GF-D8 (cell line): ENCODE results near the gene DDX10.

Experiments
- DNase-seq: peaks from one replicate; lab custom pipeline; 2025; lab: John Stamatoyannopoulos, UW

Gene DDX10

DNA sequence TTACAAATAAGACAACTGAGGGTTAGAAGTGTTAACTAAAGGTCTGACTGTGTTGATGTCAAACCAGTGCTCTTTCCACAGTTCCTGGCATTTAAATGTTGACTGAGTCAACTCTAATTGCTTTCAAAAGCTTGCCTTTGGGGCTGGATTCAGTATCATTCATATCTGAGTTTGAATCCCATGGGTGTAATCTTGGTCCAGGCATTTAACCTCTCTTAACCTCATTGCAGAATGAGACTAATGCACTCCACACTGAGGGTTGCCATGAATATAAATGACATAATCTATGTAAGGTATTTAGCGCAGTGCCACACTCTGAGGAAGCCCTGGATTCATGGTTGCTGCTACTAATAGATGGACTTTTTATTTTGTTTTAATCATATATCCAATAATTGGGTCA, 274.3 kb downstream of the DDX10 start:
- DNase-seq: no peak

DNA sequence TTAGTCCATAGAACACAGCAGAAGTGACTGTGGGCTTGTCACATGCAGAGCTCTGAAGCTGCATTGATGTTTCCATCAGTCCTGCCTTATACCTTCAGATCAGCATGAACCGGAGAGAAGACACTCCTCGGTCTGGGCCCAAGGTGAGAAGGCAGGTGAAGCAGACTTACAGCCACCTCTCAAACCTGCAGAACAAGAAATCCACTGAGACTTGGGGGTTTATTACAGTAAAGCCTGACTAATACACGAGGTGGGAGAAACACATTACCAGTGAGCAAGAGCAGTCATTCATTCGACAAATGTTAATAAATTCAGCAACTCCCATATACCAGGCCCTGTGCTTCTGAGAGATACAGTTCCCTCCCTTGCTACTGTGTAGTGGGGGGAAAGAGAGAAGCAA, 279.0 kb downstream of the DDX10 start:
- no peak for DNase-seq

DNA sequence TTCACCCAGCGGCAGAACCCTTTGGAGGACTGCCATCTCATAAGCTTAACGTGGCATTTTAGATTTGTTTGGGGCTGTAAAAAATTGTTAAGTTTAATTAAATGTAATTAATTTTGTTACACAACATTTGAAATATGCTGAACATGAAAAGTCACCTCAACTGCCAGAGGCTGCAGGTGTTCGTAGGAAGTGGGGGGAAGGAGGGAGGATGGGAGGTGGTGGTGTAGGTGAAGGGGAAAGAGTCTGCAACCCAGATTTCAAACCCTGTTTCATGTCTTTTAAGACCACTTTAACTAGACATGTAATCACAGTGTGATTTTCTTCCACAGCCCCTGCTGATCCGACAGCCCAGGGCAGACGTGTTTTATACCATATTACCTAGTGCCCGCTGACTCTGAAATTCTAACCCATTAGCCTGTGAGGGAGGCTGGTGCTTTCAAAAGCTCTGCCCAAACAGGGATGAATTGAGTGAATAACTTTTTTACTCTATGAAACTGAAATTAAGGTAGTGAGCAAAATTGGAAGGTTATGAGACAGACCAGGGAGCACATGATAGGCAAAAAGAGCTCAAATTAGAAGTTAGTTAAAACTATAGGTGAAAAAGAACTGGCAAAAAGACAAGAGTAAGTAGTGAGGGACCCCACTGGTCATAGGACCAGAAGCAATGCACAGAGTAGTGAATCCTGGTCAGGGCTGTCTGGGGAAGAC, 279.8 kb downstream of the DDX10 start:
- no peak for DNase-seq

DNA sequence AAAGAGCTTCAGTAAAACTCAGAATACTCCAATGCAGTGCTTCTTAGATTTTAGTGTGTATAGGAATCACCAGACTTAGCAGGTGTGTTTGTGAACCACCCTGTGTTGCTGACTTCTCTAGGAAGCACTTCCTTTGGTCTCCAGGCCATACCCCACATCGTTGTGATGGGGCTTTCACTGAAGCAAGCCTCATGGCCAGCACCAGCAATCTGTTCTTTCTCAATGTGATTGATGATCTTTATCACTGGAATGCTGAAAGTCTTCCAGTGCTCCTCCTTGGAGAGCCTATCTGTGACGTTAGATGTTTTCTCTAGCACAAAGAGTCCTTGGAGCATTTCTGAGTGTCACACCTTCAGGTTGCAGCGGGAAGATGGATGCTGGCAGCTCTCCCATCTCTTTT, 280.5 kb downstream of the DDX10 start:
- DNase-seq: no peak

DNA sequence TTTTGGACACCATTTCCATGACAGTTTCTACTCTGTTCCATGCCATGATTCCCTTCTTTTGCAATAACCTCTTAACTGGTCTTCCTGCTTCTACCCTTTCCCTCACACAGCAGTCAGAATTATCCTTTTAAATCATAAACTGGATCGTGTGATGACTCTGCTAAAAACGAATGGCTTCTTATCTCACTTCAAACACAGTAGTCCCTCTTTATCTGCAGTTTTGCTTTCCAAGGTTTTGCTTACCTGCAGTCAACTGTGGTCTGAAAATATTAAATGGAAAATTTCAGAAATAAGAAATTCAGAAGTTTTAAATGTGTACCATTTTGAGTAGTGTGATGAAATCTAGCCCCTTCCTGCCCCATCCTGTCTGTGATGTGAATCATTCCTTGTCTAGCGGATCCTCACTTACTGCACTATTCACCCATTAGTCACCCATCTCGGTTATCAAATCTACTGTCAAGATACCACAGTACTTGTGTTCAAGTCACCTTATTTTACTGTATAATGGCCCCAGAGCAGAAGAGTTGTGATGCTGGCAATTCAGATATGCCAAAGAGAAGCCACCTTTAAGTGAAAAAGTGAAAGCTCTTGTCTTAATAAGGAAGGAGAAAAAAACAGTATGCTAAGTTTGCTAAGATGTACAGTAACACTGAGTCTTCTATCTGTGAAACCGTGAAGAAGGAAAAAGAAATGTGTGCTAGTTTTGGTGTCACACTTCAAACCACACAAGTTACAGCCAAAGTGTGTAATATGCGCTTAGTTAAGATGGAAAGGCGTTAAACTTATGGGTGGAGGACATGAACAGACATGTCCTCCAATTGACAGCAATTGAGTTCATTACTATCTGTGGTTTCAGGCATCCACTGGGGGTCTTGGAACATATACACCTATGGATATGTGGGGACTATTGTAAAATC, 283.0 kb downstream of the DDX10 start:
- DNase-seq: no peak

DNA sequence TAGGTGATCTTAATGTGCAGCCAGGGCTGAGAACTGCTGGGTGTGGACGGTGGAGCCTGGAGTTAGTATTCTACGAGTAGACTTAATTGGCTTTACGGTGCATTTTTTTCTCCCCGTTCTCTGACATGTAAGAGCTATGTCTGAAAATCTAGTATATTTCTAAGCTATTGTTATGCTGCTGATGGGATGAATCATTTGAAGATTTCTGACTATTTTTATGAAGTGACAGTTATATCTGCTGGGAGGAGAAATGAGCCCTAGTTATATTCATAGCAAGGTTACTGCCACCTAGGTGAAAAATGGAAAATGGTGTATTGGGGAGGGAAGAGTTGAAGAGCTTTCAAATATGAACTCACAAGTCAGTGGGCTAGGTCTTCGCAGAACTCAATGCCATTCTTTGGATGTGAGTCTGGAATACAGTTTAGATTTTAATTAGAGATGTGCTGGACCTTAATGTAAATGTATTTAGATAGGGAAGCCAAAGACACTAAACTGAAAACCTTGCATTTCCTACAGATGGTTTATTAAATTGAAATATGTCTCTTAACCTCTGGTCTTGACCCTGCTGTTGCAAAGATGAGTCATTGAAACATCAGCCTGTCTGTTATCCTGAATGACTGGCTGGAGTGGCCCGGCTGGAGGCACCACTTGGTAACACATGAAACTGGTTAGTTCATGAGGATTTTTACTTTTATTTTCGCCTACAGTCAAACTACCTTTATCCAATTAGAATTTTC, 293.7 kb downstream of the DDX10 start:
- no peak for DNase-seq

DNA sequence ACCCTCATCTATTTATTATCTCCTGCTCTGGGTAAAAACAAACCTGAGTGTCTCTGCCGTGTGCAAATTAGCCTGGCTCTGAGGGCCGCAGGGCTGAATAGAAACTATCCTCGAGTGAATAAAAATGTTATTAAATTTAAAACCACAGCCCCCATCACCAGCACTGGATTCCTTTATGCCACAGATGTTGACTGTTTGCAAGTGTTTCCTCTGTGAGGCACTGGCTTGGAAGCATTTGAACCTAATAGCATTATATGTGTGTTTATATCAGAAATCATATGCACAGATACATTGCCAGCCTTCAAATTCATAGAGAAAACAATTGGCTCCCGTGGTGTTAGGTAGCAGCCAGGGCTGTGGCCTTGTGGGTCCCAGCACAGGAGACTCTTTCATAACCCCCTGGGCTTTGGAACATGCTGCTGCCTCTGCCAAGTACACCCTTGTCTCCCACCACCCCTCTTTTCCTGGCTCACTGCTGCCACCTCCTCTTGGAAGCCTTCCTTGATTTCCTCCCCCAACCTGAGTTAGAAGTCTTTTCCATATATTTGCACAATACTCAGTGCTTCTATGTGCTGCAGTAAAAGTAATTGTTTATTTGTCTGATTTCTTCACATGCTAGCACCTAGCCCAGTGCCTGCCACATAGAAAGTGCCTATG, 294.4 kb downstream of the DDX10 start:
- DNase-seq: no peak

DNA sequence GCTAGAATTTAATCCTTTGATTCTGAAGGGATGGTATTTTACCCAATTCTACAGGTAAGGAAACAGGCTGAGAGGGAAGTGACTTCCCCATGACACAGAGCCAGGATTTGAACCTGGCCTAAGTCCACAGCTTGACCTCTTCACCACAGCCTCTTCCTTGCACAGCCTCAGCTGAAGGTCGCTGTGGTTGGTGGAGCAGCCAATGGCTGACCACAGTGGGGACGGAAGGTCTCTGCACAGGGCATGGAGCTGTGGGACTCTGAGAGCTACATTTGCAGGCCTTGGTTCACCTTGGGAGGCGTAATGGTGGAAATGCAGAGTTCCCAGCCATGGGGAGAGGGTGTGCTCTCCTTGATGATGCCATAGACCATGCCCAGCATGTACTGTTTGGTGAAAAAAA, 295.0 kb downstream of the DDX10 start:
- DNase-seq: no peak

DNA sequence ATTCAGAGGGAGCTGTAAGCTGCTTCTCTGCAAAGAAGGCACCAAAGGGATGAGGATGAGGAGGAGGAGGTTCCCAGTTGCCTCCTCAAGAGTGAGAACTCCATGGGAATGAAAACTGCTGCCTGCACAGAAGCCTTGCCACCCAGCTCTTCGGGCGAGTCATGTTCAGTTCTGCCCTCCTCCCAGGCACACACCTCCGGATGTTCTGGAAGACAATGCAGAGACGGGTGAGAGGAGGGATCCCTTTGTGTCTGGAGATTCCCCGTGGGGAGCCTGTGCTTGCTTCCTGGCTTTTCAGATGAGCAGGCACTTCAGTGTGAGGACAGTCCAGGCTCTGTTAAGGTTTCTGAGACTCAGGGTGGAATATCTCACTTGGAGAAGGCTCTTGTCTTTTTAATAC, 295.6 kb downstream of the DDX10 start:
- no peak for DNase-seq

DNA sequence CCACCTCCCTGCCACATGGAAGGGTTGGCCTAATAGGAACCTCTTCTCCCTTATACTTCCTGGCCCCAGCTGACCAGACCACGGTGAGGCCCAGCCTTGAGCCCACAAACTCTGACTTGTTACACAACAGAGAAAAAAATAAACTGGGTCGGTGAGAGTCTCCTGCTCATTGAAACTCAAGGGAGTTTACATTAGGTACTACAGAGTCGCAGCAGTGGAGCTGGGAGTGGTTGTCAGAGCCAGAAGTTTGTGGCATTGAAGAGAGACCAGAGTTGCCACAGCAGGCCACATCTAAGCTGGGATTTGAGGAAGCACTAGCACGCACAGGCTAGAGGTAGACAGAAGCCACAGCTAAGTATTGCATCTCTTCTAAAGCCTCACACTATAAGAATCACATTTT, 296.2 kb downstream of the DDX10 start:
- no peak for DNase-seq

DNA sequence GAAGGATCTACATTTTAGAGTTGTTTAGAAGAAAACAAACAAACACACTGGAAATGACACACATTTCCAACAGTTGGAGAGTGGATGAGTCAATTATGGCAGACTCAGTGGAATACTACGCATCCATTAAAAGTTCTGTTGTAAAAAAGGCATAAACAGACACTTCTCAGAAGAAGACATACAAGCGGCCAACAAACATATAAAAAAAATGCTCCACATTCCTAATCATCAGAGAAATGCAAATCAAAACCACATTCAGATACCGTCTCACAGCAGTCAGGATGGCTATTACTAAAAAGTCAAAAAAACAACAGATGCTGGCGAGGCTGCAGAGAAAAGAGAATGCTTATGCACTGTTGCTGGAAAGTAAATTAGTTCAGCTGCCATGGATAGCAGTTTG, 298.2 kb downstream of the DDX10 start:
- DNase-seq: no peak

DNA sequence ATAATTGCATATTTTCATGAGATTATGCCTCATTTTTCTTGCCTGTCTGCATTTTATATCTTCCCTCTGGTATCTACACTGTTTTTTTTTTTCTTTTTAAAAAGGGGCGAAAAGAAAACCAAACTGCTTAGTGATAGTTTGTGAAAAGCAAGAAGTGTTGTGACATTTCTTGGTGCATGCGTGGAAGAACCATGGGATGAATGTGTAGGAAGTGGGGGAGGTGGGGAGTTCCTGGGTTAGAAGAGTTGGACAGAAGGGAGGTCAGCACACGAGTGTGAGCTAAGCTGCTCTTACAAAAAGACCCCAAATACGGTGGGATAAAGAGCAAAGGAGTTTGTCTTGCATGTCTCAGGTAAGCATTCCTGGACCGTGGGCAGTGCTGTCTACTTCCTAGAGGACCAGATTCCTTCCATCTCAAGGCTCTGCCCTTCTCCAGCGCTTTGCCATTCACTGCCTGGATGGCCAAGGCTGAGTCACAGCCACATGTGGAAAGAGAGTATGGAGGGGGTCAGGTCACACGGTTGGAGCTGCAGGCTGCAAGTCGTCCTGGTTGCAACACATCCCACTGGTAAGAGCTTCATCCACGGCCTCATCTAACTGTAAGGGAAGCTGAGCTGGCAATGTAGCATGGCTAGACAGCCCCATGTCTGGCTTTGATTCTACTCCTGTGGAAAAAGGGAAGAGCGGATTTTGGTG, 300.6 kb downstream of the DDX10 start:
- DNase-seq: no peak

DNA sequence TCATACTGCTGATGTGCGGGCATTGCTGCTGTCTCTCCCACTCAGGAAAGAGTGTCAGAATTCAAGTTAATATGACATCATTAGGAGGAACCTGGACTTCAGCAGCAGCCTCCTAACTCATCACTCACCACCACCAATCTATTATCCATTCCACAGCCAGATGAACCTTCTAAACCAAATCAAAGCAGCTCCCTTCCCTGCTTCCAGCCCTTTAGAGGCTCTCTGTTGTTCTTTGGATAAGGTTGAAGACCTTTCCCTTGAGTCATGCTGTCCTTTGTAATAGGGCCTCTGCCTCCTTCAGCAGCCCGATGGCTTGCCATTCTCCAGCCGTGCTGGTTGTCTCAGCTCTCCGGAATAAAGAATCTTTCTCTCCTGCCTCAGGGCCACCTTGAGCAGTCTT, 301.3 kb downstream of the DDX10 start:
- DNase-seq: no peak

DNA sequence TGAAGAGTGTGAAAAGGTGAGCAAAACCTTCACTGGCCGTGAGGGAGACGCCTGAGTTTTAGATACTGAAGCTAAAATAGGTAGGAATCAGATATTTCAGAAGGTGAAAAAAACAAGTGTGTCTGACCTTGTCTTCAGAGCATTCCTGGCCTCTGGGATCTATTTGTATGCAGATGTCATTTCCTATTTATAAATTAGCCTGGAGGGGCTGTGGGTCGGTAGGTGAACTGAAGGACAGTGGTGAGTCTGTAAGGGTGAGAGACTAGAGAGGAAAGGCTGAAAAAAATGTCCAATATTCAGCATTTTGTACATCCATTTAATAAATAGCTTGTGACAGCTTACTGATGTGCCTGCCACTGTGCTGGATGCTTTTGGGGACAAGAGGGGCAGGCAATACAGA, 302.1 kb downstream of the DDX10 start:
- DNase-seq: no peak

DNA sequence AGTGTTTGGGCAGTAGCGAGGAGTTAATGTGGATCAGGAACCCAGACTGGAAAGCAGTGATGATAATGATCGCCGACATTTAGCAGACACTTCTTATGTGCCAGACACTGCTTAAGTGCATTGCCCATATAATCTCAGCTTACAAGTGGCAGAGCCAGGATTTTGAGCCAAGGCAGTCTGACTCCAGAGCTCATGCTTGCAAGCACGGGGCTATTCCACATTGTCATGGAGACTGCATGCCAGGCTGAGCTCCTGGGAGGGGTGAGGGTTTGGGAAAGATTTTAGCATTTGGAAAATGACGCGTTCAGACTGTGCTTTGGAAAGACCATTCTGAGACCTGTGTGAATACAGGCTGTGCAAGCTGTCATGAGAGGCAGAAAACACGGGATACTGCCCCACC, 302.7 kb downstream of the DDX10 start:
- no peak for DNase-seq

DNA sequence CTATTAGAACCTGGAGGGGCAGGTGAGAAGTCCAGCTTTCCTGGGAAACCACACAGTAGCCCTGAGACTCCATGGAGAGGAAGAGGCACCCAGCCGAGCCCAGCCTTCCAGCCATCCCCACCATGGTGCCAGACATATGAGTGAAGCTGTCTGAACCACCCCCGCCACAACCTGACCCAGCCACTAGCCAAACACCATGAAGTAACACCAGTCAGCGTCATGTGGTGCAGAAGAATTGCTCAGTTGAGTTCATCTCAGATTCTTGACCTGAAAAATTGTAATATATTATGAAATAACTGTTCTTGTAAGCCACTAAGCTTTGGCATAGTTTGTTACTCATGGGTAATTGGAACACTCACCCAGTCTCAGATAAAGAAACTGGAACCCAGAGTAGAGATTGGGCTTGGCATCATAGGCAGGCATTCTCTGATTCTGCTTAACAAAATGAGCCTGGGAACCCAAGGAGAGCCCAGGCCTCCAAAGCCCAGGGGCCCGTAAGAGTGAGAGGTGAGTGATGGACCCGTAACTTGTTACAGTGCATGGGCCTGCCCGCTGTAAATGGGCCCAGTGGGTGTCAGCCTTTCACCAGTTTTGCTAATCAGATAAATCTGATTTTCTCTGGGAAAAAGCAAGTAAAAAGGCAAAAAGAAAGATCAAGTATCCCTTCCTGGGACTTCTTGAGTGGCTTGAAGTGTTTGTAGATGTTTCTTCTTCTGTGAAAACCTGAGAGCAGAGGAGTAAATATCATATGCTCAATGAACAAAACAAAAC, 305.5 kb downstream of the DDX10 start:
- no peak for DNase-seq

DNA sequence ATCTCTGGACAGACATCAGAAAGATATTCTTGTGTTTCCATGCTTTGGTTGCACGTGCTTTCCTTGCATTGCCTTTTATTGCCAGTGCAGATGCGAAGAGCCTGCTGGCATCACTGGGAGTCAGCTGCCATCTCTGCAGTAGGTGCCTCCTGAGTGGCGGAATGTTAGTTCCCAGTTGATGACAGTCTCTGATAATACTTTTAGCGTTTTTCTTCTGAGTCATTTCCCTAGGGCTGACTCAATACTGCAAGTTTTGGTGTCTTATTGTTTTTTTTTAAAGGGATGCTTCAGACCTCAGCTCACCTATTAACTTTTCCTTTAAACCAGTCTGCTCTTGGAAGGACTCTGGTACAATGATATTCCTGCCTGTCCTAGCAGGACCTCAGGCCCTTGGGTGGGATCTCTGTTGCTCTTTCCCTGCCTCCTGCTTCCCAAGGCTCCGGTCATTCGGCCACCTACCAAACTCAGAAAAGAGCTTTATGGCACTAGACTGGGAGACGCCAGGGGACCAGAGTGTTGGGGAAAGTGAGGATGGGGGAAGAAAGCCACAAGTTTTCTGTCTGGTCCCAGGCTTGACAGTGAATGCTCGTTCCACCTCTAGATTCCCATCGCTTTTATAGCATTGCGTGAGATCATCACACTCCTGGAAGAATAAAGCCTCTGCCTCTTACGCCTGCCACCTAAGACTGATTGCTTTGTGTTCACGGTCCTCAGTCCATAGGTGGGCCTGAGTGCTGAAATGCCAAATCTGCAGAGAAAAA, 308.7 kb downstream of the DDX10 start:
- no peak for DNase-seq

DNA sequence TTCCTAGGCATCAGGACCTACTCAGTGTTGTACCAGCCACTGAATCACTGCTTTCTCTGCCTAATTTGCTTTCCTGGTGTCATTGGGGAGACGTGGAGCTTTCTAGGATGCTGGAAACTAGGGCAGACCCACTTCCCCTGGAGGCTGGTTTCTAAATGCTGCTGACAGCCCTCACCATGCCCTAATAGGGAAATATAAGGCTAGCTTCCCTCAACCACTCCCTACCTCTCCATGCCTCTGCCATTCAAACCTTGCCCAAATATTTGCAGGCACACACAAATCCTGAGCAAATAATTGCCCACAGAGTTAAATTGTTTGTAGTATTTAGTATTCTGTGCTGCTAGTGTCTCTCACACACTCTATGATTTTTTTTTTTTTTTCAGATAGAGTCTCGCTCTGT, 310.2 kb downstream of the DDX10 start:
- DNase-seq: no peak

DNA sequence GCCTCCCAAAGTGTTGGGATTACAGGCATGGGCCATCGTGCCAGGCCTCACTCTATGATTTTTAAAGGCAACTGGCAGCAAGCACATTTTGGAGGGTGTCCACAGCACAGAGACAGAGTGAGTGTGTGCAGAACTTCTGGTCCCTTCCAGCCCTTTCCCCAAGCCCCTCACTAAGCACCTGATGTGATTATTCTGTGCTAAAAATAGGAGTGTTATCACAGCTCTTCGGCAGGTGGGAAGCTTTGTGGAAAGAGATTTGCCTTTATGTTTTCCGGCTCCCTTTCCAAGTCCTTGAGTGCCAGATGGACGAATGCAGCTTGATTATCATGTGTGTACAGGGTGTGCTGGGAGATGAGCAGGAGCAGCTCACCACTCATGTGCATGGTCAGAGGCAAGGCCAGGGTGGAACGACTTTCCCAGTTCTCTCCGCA, 310.8 kb downstream of the DDX10 start:
- no peak for DNase-seq
